HCT116 (cell line): Measurements from ENCODE around the gene TEX101. TPM values are rescaled to one million over a fixed set of nuclear protein-coding genes. Genes with fewer than 3 reads are reported as not detected.

Experiments
- ATAC-seq: fragments of 200-7000 bp; cut with Tn5 transposase; 2 replicates; pipeline ENCODE4 v1.9.1; 2020; ENCODE audit warnings: mild to moderate bottlenecking, moderate library complexity
- BruUV-seq: library from RNA; stranded (reverse); fragments of 400-500 nt; replicated peaks from 2 replicates; lab custom pipeline; 2021; lab: Mats Ljungman, UMichigan
- CTCF ChIA-PET: fragments of 300-600 bp; sonication (Branson Sonifier 250); formaldehyde crosslinking; loops from one replicate; lab custom pipeline; 2021; ENCODE audit warnings: antibody characterized with exemption; lab: Charles Lee
- POLR2A ChIA-PET: fragments of 300-600, 350-600 bp; sonication (Branson Sonifier 250); formaldehyde crosslinking; loops from one replicate; lab custom pipeline; 2021; ENCODE audit warnings: antibody characterized with exemption; lab: Charles Lee
- RAD21 ChIA-PET, 2 experiments: fragments of 300-600 bp; sonication (Branson Sonifier 250); formaldehyde crosslinking; loops; one replicate each; lab custom pipeline; 2023; ENCODE audit warnings: low total read pairs in 2 of 2; ENCODE audit not compliant: uncharacterized antibody in 2 of 2, unreplicated experiment in 2 of 2, low non-redundant PET in 1 of 2; lab: Charles Lee
- DNase-seq: peaks from one replicate; pipeline ENCODE4 v3.0.0-alpha.2; 2010; ENCODE audit warnings: low read depth, low spot score
- H2AFZ ChIP-seq: fragments of 200-600 bp; shearing (Covaris generic), sonication (generic); 2 replicates; pipeline ENCODE4 v1.6.1; 2017; ENCODE audit warnings: low read depth, mixed run types, mixed read lengths, antibody characterized with exemption, low read length; ENCODE audit not compliant: poor library complexity, severe bottlenecking
- H3K27ac ChIP-seq: 2 replicates; pipeline ENCODE4 v1.5.1; 2012; ENCODE audit warnings: low read depth, low read length
- H3K27me3 ChIP-seq: fragments of 200-600 bp; sonication (generic); 2 replicates; pipeline ENCODE4 v1.6.1; 2016; ENCODE audit warnings: mixed run types, low read length, mixed read lengths; ENCODE audit not compliant: insufficient read depth
- H3K36me3 ChIP-seq, 2 experiments: fragments of 200-500 bp in 1 of 2; fragments of 200-600 bp in 1 of 2; sonication (Bioruptor generic) in 1 of 2; sonication (generic) in 1 of 2; 2 replicates each; pipeline versions ENCODE4 v1.5.1 to v1.6.1; 2014 to 2016; ENCODE audit warnings: low read length in 2 of 2, inconsistent platforms in 1 of 2, mixed read lengths in 1 of 2, mixed run types in 1 of 2; ENCODE audit not compliant: insufficient read depth in 2 of 2, control insufficient read depth in 1 of 2
- H3K4me1 ChIP-seq, 2 experiments: fragments of 200-600 bp in 1 of 2; sonication (generic) in 1 of 2; 2 replicates each; pipeline versions ENCODE4 v1.5.1 to v1.6.1; 2012 to 2017; ENCODE audit warnings: low read length in 2 of 2, inconsistent platforms in 1 of 2, mild to moderate bottlenecking in 1 of 2, mixed read lengths in 1 of 2, mixed run types in 1 of 2, moderate library complexity in 1 of 2; ENCODE audit not compliant: insufficient read depth in 2 of 2, control insufficient read depth in 1 of 2
- H3K4me2 ChIP-seq: fragments of 200-600 bp; sonication (generic); 2 replicates; pipeline ENCODE4 v1.6.1; 2017; ENCODE audit warnings: mixed run types, low read length, mixed read lengths
- H3K4me3 ChIP-seq, 2 experiments: fragments of 200-600 bp in 1 of 2; sonication (generic) in 1 of 2; replicated peaks in 1 of 2; 2 replicates each; pipeline ENCODE4 v1.5.1; 2011 to 2016; ENCODE audit warnings: low read length in 2 of 2, control low read depth in 1 of 2, low read depth in 1 of 2, mild to moderate bottlenecking in 1 of 2, mixed read lengths in 1 of 2, mixed run types in 1 of 2
- H3K79me2 ChIP-seq: fragments of 200-600 bp; sonication (generic); 2 replicates; pipeline ENCODE4 v1.6.1; 2017; ENCODE audit warnings: mild to moderate bottlenecking, mixed run types, low read length, moderate library complexity, mixed read lengths; ENCODE audit not compliant: insufficient read depth
- H3K9ac ChIP-seq: fragments of 200-600 bp; sonication (generic); 2 replicates; pipeline ENCODE4 v1.6.1; 2016; ENCODE audit warnings: low read length, mixed read lengths
- H3K9me2 ChIP-seq: fragments of 200-600 bp; sonication (generic), shearing (Covaris generic); 2 replicates; pipeline ENCODE4 v1.6.1; 2017; ENCODE audit warnings: mixed run types, mild to moderate bottlenecking, moderate library complexity; ENCODE audit not compliant: insufficient read depth
- H3K9me3 ChIP-seq, 2 experiments: fragments of 200-500 bp in 1 of 2; fragments of 200-600 bp in 1 of 2; sonication (Bioruptor generic) in 1 of 2; sonication (generic) in 1 of 2; 2 replicates each; pipeline ENCODE4 v1.6.1; 2014 to 2017; ENCODE audit warnings: low read length in 2 of 2, mixed read lengths in 2 of 2, inconsistent platforms in 1 of 2, low read depth in 1 of 2, mild to moderate bottlenecking in 1 of 2, mixed run types in 1 of 2, moderate library complexity in 1 of 2; ENCODE audit not compliant: control insufficient read depth in 1 of 2, insufficient read depth in 1 of 2
- H4K20me1 ChIP-seq: fragments of 200-600 bp; sonication (generic), shearing (Covaris generic); 2 replicates; pipeline ENCODE4 v1.6.1; 2017; ENCODE audit warnings: mixed run types, mild to moderate bottlenecking, moderate library complexity; ENCODE audit not compliant: insufficient read depth
- CBX3 ChIP-seq: IDR thresholded peaks from 2 replicates; pipeline ENCODE4 v1.6.1; 2012; ENCODE audit warnings: low read depth
- CEBPB ChIP-seq: IDR thresholded peaks from 2 replicates; pipeline ENCODE4 v1.6.1; 2012; ENCODE audit warnings: low read depth
- EGR1 ChIP-seq: IDR thresholded peaks from 2 replicates; pipeline ENCODE4 v1.6.1; 2012; ENCODE audit warnings: low read depth
- EZH2phosphoT487 ChIP-seq: fragments of 200-600 bp; IDR thresholded peaks from 2 replicates; pipeline ENCODE4 v1.6.1; 2018; ENCODE audit warnings: antibody characterized with exemption, borderline replicate concordance
- FOSL1 ChIP-seq: IDR thresholded peaks from 2 replicates; pipeline ENCODE4 v1.6.1; 2012; ENCODE audit warnings: low read depth
- POLR2A ChIP-seq: IDR thresholded peaks from 2 replicates; pipeline ENCODE4 v1.7.0; 2011; ENCODE audit warnings: borderline replicate concordance; ENCODE audit not compliant: insufficient read depth, insufficient read length; ENCODE audit errors: extremely low read depth
- RAD21 ChIP-seq: IDR thresholded peaks from 2 replicates; pipeline ENCODE4 v1.6.1; 2012; ENCODE audit warnings: low read depth, mild to moderate bottlenecking
- SRF ChIP-seq: IDR thresholded peaks from 2 replicates; pipeline ENCODE4 v1.6.1; 2012; ENCODE audit warnings: low read depth
- TCF7L2 ChIP-seq: IDR thresholded peaks from 2 replicates; pipeline ENCODE4 v1.7.0; 2011; ENCODE audit warnings: borderline replicate concordance, inconsistent platforms; ENCODE audit not compliant: insufficient read depth, insufficient read length; ENCODE audit errors: extremely low read depth
- YY1 ChIP-seq: IDR thresholded peaks from 2 replicates; pipeline ENCODE4 v1.6.1; 2011; ENCODE audit warnings: low read length, low read depth, moderate library complexity, mild to moderate bottlenecking; ENCODE audit not compliant: insufficient replicate concordance; ENCODE audit errors: extremely low read depth
- ZFX ChIP-seq: fragments of 450-650 bp; IDR thresholded peaks from 2 replicates; pipeline ENCODE4 v1.6.1; 2017
- ZNF274 ChIP-seq: fragments of 200-500 bp; sonication (Bioruptor generic); IDR thresholded peaks from 2 replicates; pipeline ENCODE4 v1.6.1; 2014; ENCODE audit warnings: mild to moderate bottlenecking, low read depth, low read length, inconsistent platforms
- intact Hi-C: fragments of 100-400 bp; cut with micrococcal nuclease; formaldehyde crosslinking; loops from 2 replicates; pipeline ENCODE4 v1.10.0; 2022
- total RNA-seq: library from RNA; stranded (reverse); gene quantifications from one replicate; pipeline ENCODE4 v1.2.1, GENCODE V29; 2021; ENCODE audit not compliant: unreplicated experiment
- TF ChIP-seq, protein P1 (sequence below): IDR thresholded peaks from 2 replicates; pipeline ENCODE4 v1.6.1; 2012
- TF ChIP-seq, protein P2 (sequence below), 3 experiments: fragments of 200-600 bp in 1 of 3; sonication (generic) in 1 of 3; IDR thresholded peaks in 2 of 3; conservative IDR thresholded peaks in 1 of 3; 2 replicates each; pipeline ENCODE4 v1.5.1; 2012 to 2017; ENCODE audit warnings: low read depth in 2 of 3, low read length in 2 of 3, antibody characterized with exemption in 1 of 3, borderline replicate concordance in 1 of 3, control low read depth in 1 of 3, mild to moderate bottlenecking in 1 of 3, mixed read lengths in 1 of 3, mixed run types in 1 of 3, moderate library complexity in 1 of 3; ENCODE audit not compliant: insufficient read depth in 1 of 3
- TF ChIP-seq, protein P3 (sequence below): IDR thresholded peaks from 2 replicates; pipeline ENCODE4 v1.6.1; 2012

Gene TEX101
- total RNA-seq, 1 experiment from 2014 or later = not detected

DNA sequence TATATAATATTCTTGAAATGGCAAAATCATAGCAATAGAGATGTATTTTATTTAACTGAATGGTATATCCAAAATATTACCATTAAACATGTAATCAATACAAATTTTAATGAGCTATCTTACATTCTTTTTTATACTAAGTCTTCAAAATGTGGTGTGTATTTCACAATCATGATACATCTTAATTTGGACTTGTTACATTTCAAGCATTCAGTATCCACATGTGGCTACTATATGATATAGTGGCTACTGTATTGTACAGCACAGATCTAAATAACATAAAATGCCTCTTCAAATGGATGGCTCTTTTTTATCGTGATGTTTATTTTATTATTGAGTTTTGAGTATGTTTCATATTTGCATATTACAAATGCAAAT is 8.0 kb downstream of the TEX101 start:
- DNase-seq (no peak), ATAC-seq (no peak)
- RAD21 ChIA-PET = no interaction called here
- H3K9me3 ChIP-seq = no peaks in the 10 kb centered on the region
- H3K9ac ChIP-seq = no peak overlapping the region
- H3K27ac ChIP-seq = no peak overlapping the region
- TF ChIP-seq YY1 (no peak), SRF (no peak), POLR2A (no peak), EZH2phosphoT487 (no peak), CEBPB (no peak), FOSL1 (no peak), CBX3 (no peak), RAD21 (no peak), ZNF274 (no peak), ZFX (no peak), EGR1 (no peak), TCF7L2 (no peak)
- TF ChIP-seq, protein P1, sequence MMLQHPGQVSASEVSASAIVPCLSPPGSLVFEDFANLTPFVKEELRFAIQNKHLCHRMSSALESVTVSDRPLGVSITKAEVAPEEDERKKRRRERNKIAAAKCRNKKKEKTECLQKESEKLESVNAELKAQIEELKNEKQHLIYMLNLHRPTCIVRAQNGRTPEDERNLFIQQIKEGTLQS = no peak
- TF ChIP-seq, protein P2, sequence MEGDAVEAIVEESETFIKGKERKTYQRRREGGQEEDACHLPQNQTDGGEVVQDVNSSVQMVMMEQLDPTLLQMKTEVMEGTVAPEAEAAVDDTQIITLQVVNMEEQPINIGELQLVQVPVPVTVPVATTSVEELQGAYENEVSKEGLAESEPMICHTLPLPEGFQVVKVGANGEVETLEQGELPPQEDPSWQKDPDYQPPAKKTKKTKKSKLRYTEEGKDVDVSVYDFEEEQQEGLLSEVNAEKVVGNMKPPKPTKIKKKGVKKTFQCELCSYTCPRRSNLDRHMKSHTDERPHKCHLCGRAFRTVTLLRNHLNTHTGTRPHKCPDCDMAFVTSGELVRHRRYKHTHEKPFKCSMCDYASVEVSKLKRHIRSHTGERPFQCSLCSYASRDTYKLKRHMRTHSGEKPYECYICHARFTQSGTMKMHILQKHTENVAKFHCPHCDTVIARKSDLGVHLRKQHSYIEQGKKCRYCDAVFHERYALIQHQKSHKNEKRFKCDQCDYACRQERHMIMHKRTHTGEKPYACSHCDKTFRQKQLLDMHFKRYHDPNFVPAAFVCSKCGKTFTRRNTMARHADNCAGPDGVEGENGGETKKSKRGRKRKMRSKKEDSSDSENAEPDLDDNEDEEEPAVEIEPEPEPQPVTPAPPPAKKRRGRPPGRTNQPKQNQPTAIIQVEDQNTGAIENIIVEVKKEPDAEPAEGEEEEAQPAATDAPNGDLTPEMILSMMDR (IDR thresholded peaks at IDR 0.05 in 2 of 3, conservative IDR thresholded peaks at IDR 0.05 in 1 of 3; ENCODE audit: borderline replicate concordance in 1 of 3, insufficient read depth in 1 of 3, low read depth in 2 of 3, low read length in 2 of 3) = no peak
- TF ChIP-seq, protein P3, sequence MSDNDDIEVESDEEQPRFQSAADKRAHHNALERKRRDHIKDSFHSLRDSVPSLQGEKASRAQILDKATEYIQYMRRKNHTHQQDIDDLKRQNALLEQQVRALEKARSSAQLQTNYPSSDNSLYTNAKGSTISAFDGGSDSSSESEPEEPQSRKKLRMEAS = no peak
- TF ChIP-seq, all 23 proteins: peak for 0
- no peaks in the 10 kb centered on the region for H3K9me2 ChIP-seq
- H3K4me3 ChIP-seq = no peak overlapping the region
- no peaks in the 10 kb centered on the region for H4K20me1 ChIP-seq
- ChIA-PET CTCF (interaction anchor here (1.9 kb wide), 1 partner anchor 10 kb away, joined by 9 read pairs; no protein-coding TSS in a partner anchor), POLR2A (no interaction called here)
- H3K4me2 ChIP-seq = no peak overlapping the region
- no peaks in the 10 kb centered on the region for H3K79me2 ChIP-seq
- intact Hi-C loops = no loop called here
- BruUV-seq = no TSS peak
- H2AFZ ChIP-seq = no peak overlapping the region
- peaks cover 7 to 10% of the 10 kb centered on the region in 2 experiments for H3K4me1 ChIP-seq
- H3K27me3 ChIP-seq = no peaks in the 10 kb centered on the region
- no peaks in the 10 kb centered on the region for H3K36me3 ChIP-seq
